AG09309 (cell line): ENCODE data around the gene CXCL14.
A peak's percentile ranks its signal among the peaks of the same experiment; 100 is the strongest.

Experiments used
- DNase-seq: peaks from one replicate; pipeline ENCODE4 v3.0.0-alpha.2; 2010; ENCODE audit warnings: low read depth
- H3K4me3 ChIP-seq: 2 replicates; pipeline ENCODE4 v1.5.1; 2011; ENCODE audit warnings: mild to moderate bottlenecking, low read depth, low read length, moderate library complexity; ENCODE audit not compliant: control insufficient read depth
- CTCF ChIP-seq: IDR thresholded peaks from 2 replicates; pipeline ENCODE4 v1.5.1; 2011; ENCODE audit warnings: mild to moderate bottlenecking, low read depth, low read length, inconsistent platforms; ENCODE audit not compliant: insufficient read depth, control insufficient read depth; ENCODE audit errors: missing control alignments

CXCL14 gene

GRCh38 chr5:135571066-135571609 is 7.7 kb downstream of the CXCL14 start:
- no peak for DNase-seq
- TF ChIP-seq CTCF: no peak
- H3K4me3 ChIP-seq: no peak overlapping the region

GRCh38 chr5:135570453-135570764 is 8.4 kb downstream of the CXCL14 start:
- no peak for DNase-seq
- no peak for TF ChIP-seq CTCF
- H3K4me3 ChIP-seq: no peak overlapping the region

- no peak for DNase-seq
- no peak overlapping the region for H3K4me3 ChIP-seq
- TF ChIP-seq CTCF: peak; percentile 70
These were observed 8.9 kb downstream of the CXCL14 start for GRCh38 chr5:135569755-135570452.

- H3K4me3 ChIP-seq: no peak overlapping the region
- no peak for TF ChIP-seq CTCF
- no peak for DNase-seq
These were observed 9.8 kb downstream of the CXCL14 start for GRCh38 chr5:135568923-135569360.

GRCh38 chr5:135568246-135568645 is 10.5 kb downstream of the CXCL14 start:
- DNase-seq: no peak
- no peak for TF ChIP-seq CTCF
- no peak overlapping the region for H3K4me3 ChIP-seq

- no peak for TF ChIP-seq CTCF
- no peak for DNase-seq
- no peak overlapping the region for H3K4me3 ChIP-seq
These were observed 11.1 kb downstream of the CXCL14 start for GRCh38 chr5:135567661-135568060.
